B cell (primary cell): ENCODE measurements around the gene OTUB2.

Experiments
- CTCF ChIP-seq: fragments of 200-600 bp; IDR thresholded peaks from one replicate; pipeline ENCODE4 v1.8.0; 2022; ENCODE audit warnings: antibody characterized with exemption, mild to moderate bottlenecking
- EZH2 ChIP-seq: IDR thresholded peaks from 2 replicates; pipeline ENCODE4 v1.6.1; 2012; ENCODE audit warnings: borderline replicate concordance, low read depth, mild to moderate bottlenecking, moderate library complexity, low read length; ENCODE audit not compliant: insufficient read depth, poor library complexity, severe bottlenecking

GRCh38 chr14:94043756-94044475 lies 17.8 kb downstream of the OTUB2 start:
- TF ChIP-seq CTCF (no peak), EZH2 (no peak)
